HepG2 (cell line): ENCODE data around the gene SLC16A3. TPM values are rescaled to one million over a fixed set of nuclear protein-coding genes. Genes with fewer than 3 reads are reported as not detected.

ENCODE experiments used
- HES4 ChIP-seq: sonication (generic); formaldehyde crosslinking; IDR thresholded peaks from 2 replicates; pipeline ENCODE4 v1.9.0; 2021; ENCODE audit warnings: mild to moderate bottlenecking, missing genetic modification reagents, borderline replicate concordance
- MAZ ChIP-seq, 2 experiments: sonication (generic) in 1 of 2; formaldehyde crosslinking in 1 of 2; IDR thresholded peaks; 2 replicates each; pipeline versions ENCODE4 v1.5.0 to v1.6.1; 2012 to 2020; ENCODE audit warnings: low read depth in 2 of 2, mild to moderate bottlenecking in 2 of 2, borderline replicate concordance in 1 of 2, improper control_type of control experiment in 1 of 2, low read length in 1 of 2, missing genetic modification reagents in 1 of 2, moderate library complexity in 1 of 2
- MEIS2 ChIP-seq: sonication (generic); formaldehyde crosslinking; IDR thresholded peaks from 2 replicates; pipeline ENCODE4 v1.9.0; 2021; ENCODE audit warnings: mild to moderate bottlenecking, missing genetic modification reagents
- NAIF1 ChIP-seq: sonication (generic); formaldehyde crosslinking; IDR thresholded peaks from 2 replicates; pipeline ENCODE4 v1.5.0; 2020; ENCODE audit warnings: mild to moderate bottlenecking, missing genetic modification reagents, borderline replicate concordance
- PHF20 ChIP-seq: sonication (generic); formaldehyde crosslinking; IDR thresholded peaks from 2 replicates; pipeline ENCODE4 v1.5.0; 2020; ENCODE audit warnings: mild to moderate bottlenecking, missing genetic modification reagents
- POLR2A ChIP-seq, 2 experiments: IDR thresholded peaks; 2 replicates each; pipeline ENCODE4 v1.6.1; 2011; ENCODE audit warnings: low read depth in 2 of 2, low read length in 2 of 2, mild to moderate bottlenecking in 1 of 2, moderate library complexity in 1 of 2; ENCODE audit not compliant: insufficient read depth in 1 of 2
- POLR2AphosphoS2 ChIP-seq: IDR thresholded peaks from 2 replicates; pipeline ENCODE4 v1.6.1; 2011; ENCODE audit warnings: low read depth, low read length, improper control_type of control experiment
- SOX13 ChIP-seq, 3 experiments: fragments of 450-650 bp in 1 of 3; sonication (generic) in 1 of 3; formaldehyde crosslinking in 1 of 3; IDR thresholded peaks in 2 of 3; conservative IDR thresholded peaks in 1 of 3; 2 replicates each; pipeline versions ENCODE4 v1.5.0 to v1.6.1; 2016 to 2020; ENCODE audit warnings: antibody characterized with exemption in 1 of 3, mild to moderate bottlenecking in 1 of 3, missing compliant biosample characterization in 1 of 3, missing genetic modification reagents in 1 of 3, moderate library complexity in 1 of 3
- TBL1XR1 ChIP-seq: fragments of 150-350 bp; IDR thresholded peaks from 2 replicates; pipeline ENCODE4 v1.6.1; 2014; ENCODE audit warnings: borderline replicate concordance, low read length; ENCODE audit not compliant: partially characterized antibody
- ZNF160 ChIP-seq: sonication (generic); formaldehyde crosslinking; IDR thresholded peaks from 2 replicates; pipeline ENCODE4 v1.8.0; 2022; ENCODE audit warnings: mild to moderate bottlenecking, inconsistent platforms, missing genetic modification reagents
- ZNF205 ChIP-seq: IDR thresholded peaks from 2 replicates; pipeline ENCODE4 v1.6.1; 2018; ENCODE audit warnings: missing biosample characterization, missing genetic modification reagents
- ZNF563 ChIP-seq: sonication (generic); formaldehyde crosslinking; IDR thresholded peaks from 2 replicates; pipeline ENCODE4 v1.8.0; 2022; ENCODE audit warnings: mild to moderate bottlenecking, moderate library complexity, missing genetic modification reagents
- ZNF572 ChIP-seq: sonication (generic); formaldehyde crosslinking; IDR thresholded peaks from 2 replicates; pipeline ENCODE4 v1.5.1; 2020; ENCODE audit warnings: mild to moderate bottlenecking, missing genetic modification reagents
- ZNF674 ChIP-seq: sonication (generic); formaldehyde crosslinking; IDR thresholded peaks from 2 replicates; pipeline ENCODE4 v1.5.0; 2020; ENCODE audit warnings: low read depth, mild to moderate bottlenecking, missing genetic modification reagents
- polyA plus RNA-seq, 8 experiments: library from polyadenylated mRNA; depleted of rRNA in 3 of 8; stranded (reverse) in 7 of 8; unstranded in 1 of 8; fragments of >200 nt; fragmentation: Illumina TruSeq in 4 of 8; extraction: Trizol in 4 of 8; gene quantifications; 2 replicates each; pipeline versions ENCODE4 v1.2.1 to v1.2.3, GENCODE V29; 2011 to 2016; ENCODE audit warnings: low read depth in 4 of 8, missing spikeins in 1 of 8, mixed read lengths in 1 of 8; ENCODE audit not compliant: insufficient read depth in 1 of 8
- total RNA-seq, 5 experiments: library from RNA; depleted of rRNA; stranded (reverse); fragments of >200 nt; fragmentation: Illumina TruSeq; extraction: Trizol; gene quantifications; 2 replicates each; pipeline ENCODE4 v1.2.3, GENCODE V29; 2016; ENCODE audit warnings: low read depth in 1 of 5
- TF ChIP-seq, protein P1 (sequence below), 2 experiments: sonication (generic) in 1 of 2; formaldehyde crosslinking in 1 of 2; IDR thresholded peaks; 2 replicates each; pipeline versions ENCODE4 v1.6.1 to v1.9.0; 2014 to 2022; ENCODE audit warnings: antibody characterized with exemption in 1 of 2, borderline replicate concordance in 1 of 2, inconsistent platforms in 1 of 2, low read depth in 1 of 2, missing genetic modification reagents in 1 of 2
- TF ChIP-seq, protein P2 (sequence below): sonication (generic); formaldehyde crosslinking; IDR thresholded peaks from 2 replicates; pipeline ENCODE4 v1.4.0; 2020; ENCODE audit warnings: mild to moderate bottlenecking, missing genetic modification reagents
- TF ChIP-seq, protein P3 (sequence below): sonication (generic); formaldehyde crosslinking; IDR thresholded peaks from 2 replicates; pipeline ENCODE4 v1.4.0; 2020; ENCODE audit warnings: missing genetic modification reagents, borderline replicate concordance

Gene SLC16A3
- total and polyA plus RNA-seq, 2 of the 13 experiments (the other 11 are each of a cell fraction or from before 2014, with no cell fraction given) = 242 to 349 TPM

DNA sequence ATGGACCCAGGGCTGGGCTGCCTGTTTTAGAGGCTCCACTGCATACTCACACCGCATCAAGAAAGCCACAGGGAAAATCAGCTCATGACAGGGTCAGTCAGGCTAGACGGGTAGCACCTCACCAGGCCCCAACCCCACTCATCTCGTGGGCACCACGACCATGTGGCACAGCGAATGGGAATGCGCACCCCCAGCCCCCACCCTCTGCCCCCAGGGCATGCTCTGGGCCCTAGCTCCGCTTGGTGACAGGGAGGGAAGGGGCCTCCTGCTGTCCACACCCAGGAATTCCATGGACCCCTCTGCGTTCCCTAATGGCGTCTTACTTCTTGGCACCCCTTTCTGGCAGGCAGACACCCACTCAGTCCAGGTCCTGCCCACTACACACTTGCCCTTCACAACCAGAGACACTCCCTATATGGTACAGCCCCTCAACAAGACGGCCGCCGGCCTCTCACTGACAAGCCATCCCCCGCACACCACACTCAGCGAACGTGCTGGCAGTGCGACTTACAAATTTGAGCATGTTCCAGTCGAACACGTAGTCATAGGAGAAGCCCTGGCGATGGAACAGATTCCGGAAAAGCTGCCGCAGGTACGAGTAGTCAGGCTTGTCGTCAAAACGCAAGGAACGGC is 22.1 kb downstream of the SLC16A3 start (continued):
- no peak for TF ChIP-seq ZNF572
- no peak for TF ChIP-seq MEIS2 (CRISPR knock-in tag)
- no peak for TF ChIP-seq TBL1XR1
- no peak for TF ChIP-seq ZNF160
- no peak for TF ChIP-seq PHF20 (CRISPR knock-in tag)
- no peak for TF ChIP-seq NAIF1
- TF ChIP-seq ZNF674 (CRISPR knock-in tag) = no peak
- TF ChIP-seq POLR2A (IDR thresholded peaks at IDR 0.05; ENCODE audit: insufficient read depth in 1 of 2, low read depth in 2 of 2, low read length in 2 of 2) = peak; percentile 14 to 30; a peak in 1 of 4 replicates
- TF ChIP-seq ZNF205 (CRISPR knock-in tag) = no peak
- 0 out of 2 replicates have a peak, but pooled peaks have one; percentile 31 for TF ChIP-seq HES4 (CRISPR knock-in tag)
- TF ChIP-seq, protein P1, sequence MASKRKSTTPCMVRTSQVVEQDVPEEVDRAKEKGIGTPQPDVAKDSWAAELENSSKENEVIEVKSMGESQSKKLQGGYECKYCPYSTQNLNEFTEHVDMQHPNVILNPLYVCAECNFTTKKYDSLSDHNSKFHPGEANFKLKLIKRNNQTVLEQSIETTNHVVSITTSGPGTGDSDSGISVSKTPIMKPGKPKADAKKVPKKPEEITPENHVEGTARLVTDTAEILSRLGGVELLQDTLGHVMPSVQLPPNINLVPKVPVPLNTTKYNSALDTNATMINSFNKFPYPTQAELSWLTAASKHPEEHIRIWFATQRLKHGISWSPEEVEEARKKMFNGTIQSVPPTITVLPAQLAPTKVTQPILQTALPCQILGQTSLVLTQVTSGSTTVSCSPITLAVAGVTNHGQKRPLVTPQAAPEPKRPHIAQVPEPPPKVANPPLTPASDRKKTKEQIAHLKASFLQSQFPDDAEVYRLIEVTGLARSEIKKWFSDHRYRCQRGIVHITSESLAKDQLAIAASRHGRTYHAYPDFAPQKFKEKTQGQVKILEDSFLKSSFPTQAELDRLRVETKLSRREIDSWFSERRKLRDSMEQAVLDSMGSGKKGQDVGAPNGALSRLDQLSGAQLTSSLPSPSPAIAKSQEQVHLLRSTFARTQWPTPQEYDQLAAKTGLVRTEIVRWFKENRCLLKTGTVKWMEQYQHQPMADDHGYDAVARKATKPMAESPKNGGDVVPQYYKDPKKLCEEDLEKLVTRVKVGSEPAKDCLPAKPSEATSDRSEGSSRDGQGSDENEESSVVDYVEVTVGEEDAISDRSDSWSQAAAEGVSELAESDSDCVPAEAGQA (IDR thresholded peaks at IDR 0.05; ENCODE audit: low read depth) = no peak
- TF ChIP-seq, protein P1 (CRISPR knock-in tag; IDR thresholded peaks at IDR 0.05; ENCODE audit: borderline replicate concordance) = no peak
- no peak for TF ChIP-seq MAZ (IDR thresholded peaks at IDR 0.05; ENCODE audit: borderline replicate concordance, low read depth, low read length)
- no peak for TF ChIP-seq MAZ (CRISPR knock-in tag; IDR thresholded peaks at IDR 0.05; ENCODE audit: low read depth)
- no peak for TF ChIP-seq ZNF563 (CRISPR knock-in tag)
- TF ChIP-seq, protein P2, sequence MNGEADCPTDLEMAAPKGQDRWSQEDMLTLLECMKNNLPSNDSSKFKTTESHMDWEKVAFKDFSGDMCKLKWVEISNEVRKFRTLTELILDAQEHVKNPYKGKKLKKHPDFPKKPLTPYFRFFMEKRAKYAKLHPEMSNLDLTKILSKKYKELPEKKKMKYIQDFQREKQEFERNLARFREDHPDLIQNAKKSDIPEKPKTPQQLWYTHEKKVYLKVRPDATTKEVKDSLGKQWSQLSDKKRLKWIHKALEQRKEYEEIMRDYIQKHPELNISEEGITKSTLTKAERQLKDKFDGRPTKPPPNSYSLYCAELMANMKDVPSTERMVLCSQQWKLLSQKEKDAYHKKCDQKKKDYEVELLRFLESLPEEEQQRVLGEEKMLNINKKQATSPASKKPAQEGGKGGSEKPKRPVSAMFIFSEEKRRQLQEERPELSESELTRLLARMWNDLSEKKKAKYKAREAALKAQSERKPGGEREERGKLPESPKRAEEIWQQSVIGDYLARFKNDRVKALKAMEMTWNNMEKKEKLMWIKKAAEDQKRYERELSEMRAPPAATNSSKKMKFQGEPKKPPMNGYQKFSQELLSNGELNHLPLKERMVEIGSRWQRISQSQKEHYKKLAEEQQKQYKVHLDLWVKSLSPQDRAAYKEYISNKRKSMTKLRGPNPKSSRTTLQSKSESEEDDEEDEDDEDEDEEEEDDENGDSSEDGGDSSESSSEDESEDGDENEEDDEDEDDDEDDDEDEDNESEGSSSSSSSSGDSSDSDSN = 0 out of 2 replicates have a peak, but pooled peaks have one; percentile 14
- TF ChIP-seq, protein P3, sequence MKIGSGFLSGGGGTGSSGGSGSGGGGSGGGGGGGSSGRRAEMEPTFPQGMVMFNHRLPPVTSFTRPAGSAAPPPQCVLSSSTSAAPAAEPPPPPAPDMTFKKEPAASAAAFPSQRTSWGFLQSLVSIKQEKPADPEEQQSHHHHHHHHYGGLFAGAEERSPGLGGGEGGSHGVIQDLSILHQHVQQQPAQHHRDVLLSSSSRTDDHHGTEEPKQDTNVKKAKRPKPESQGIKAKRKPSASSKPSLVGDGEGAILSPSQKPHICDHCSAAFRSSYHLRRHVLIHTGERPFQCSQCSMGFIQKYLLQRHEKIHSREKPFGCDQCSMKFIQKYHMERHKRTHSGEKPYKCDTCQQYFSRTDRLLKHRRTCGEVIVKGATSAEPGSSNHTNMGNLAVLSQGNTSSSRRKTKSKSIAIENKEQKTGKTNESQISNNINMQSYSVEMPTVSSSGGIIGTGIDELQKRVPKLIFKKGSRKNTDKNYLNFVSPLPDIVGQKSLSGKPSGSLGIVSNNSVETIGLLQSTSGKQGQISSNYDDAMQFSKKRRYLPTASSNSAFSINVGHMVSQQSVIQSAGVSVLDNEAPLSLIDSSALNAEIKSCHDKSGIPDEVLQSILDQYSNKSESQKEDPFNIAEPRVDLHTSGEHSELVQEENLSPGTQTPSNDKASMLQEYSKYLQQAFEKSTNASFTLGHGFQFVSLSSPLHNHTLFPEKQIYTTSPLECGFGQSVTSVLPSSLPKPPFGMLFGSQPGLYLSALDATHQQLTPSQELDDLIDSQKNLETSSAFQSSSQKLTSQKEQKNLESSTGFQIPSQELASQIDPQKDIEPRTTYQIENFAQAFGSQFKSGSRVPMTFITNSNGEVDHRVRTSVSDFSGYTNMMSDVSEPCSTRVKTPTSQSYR (CRISPR knock-in tag) = no peak
- no peak for TF ChIP-seq SOX13 (IDR thresholded peaks at IDR 0.05)
- TF ChIP-seq SOX13 (CRISPR knock-in tag; conservative IDR thresholded peaks at IDR 0.05 in 1 of 2, IDR thresholded peaks at IDR 0.05 in 1 of 2) = no peak
- TF ChIP-seq POLR2AphosphoS2 = no peak; the same call in none of the 2 replicates
